Measurements from ENCODE around the gene AHCY.
"Not testable (repeated sequence)": the region's sequence is repeated elsewhere in the genome, so short reads cannot be mapped to it uniquely, and the experiment has no call there.

DNA sequence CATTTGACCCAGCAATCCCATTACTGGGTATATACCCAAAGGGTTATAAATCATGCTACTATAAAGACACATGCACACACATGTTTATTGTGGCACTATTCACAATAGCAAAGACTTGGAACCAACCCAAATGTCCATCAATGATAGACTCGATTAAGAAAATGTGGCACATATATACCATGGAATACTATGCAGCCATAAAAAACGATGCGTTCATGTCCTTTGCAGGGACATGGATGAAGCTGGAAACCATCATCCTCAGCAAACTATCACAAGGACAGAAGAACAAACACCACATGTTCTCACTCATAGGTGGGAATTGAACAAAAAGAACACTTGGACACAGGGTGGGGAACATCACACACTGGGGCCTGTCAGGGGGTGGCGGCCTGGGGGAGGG, 25.1 kb upstream of the AHCY start:
- TF ChIP-seq, protein P1, sequence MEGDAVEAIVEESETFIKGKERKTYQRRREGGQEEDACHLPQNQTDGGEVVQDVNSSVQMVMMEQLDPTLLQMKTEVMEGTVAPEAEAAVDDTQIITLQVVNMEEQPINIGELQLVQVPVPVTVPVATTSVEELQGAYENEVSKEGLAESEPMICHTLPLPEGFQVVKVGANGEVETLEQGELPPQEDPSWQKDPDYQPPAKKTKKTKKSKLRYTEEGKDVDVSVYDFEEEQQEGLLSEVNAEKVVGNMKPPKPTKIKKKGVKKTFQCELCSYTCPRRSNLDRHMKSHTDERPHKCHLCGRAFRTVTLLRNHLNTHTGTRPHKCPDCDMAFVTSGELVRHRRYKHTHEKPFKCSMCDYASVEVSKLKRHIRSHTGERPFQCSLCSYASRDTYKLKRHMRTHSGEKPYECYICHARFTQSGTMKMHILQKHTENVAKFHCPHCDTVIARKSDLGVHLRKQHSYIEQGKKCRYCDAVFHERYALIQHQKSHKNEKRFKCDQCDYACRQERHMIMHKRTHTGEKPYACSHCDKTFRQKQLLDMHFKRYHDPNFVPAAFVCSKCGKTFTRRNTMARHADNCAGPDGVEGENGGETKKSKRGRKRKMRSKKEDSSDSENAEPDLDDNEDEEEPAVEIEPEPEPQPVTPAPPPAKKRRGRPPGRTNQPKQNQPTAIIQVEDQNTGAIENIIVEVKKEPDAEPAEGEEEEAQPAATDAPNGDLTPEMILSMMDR (IDR thresholded peaks at IDR 0.05) = not testable (repeated sequence)
- not testable (repeated sequence) for TF ChIP-seq POLR2A, POLR2AphosphoS5, EP300 (IDR thresholded peaks at IDR 0.05)
